GM21515 (cell line): ENCODE measurements around the gene CPPED1.
"Not testable (repeated sequence)": the region's sequence is repeated elsewhere in the genome, so short reads cannot be mapped to it uniquely, and the experiment has no call there.

Experiments used
- ATAC-seq: cut with Tn5 transposase; IDR thresholded peaks from one replicate; pipeline ENCODE4 v1.9.1; 2021; ENCODE audit not compliant: unreplicated experiment

CPPED1 gene

GRCh38 chr16:12802048-12802447 lies 1.6 kb downstream of the CPPED1 start:
- no peak for ATAC-seq

- ATAC-seq = no peak
These were observed 2.1 kb downstream of the CPPED1 start for GRCh38 chr16:12801511-12802042.

- no peak for ATAC-seq
These were observed 2.9 kb downstream of the CPPED1 start for GRCh38 chr16:12800817-12801216.

GRCh38 chr16:12799996-12800395 lies 3.7 kb downstream of the CPPED1 start:
- not testable (repeated sequence) for ATAC-seq

GRCh38 chr16:12798846-12799245 lies 4.8 kb downstream of the CPPED1 start:
- ATAC-seq = no peak

- no peak for ATAC-seq
These were observed 5.5 kb downstream of the CPPED1 start for GRCh38 chr16:12798171-12798570.

- no peak for ATAC-seq
These were observed 7.2 kb downstream of the CPPED1 start for GRCh38 chr16:12796498-12796897.

- no peak for ATAC-seq
These were observed 8.9 kb downstream of the CPPED1 start for GRCh38 chr16:12794486-12795387.

GRCh38 chr16:12793865-12794240 lies 9.8 kb downstream of the CPPED1 start:
- ATAC-seq = no peak

GRCh38 chr16:12793120-12793864 lies 10.4 kb downstream of the CPPED1 start:
- ATAC-seq = no peak

GRCh38 chr16:12792528-12792927 lies 11.2 kb downstream of the CPPED1 start:
- not testable (repeated sequence) for ATAC-seq

GRCh38 chr16:12791340-12791739 lies 12.3 kb downstream of the CPPED1 start:
- ATAC-seq = no peak

- no peak for ATAC-seq
These were observed 14.9 kb downstream of the CPPED1 start for GRCh38 chr16:12788758-12789157.

- ATAC-seq = no peak
These were observed 17.6 kb downstream of the CPPED1 start for GRCh38 chr16:12786081-12786480.

GRCh38 chr16:12784076-12784475 lies 19.6 kb downstream of the CPPED1 start:
- ATAC-seq = no peak

- no peak for ATAC-seq
These were observed 21.9 kb downstream of the CPPED1 start for GRCh38 chr16:12781777-12782176.

GRCh38 chr16:12780467-12780866 lies 23.2 kb downstream of the CPPED1 start:
- ATAC-seq = no peak

GRCh38 chr16:12778726-12779125 lies 25.0 kb downstream of the CPPED1 start:
- no peak for ATAC-seq

GRCh38 chr16:12775656-12776236 lies 27.9 kb downstream of the CPPED1 start:
- no peak for ATAC-seq

- ATAC-seq = no peak
These were observed 30.5 kb downstream of the CPPED1 start for GRCh38 chr16:12773221-12773620.

- no peak for ATAC-seq
These were observed 32.3 kb downstream of the CPPED1 start for GRCh38 chr16:12771341-12771798.
